Lung (tissue), 12 donors: ENCODE measurements around the gene AGPS. TPM values are rescaled to one million over a fixed set of nuclear protein-coding genes. Genes with fewer than 3 reads are reported as not detected.

Experiments used
- ATAC-seq: fragments of 200-7000 bp; cut with Tn5 transposase; one replicate; pipeline ENCODE4 v1.9.1; 2020; ENCODE audit warnings: moderate number of reproducible peaks; ENCODE audit not compliant: insufficient read depth, low FRiP score
- DNase-seq, 3 donors: peaks; one replicate each; pipeline ENCODE4 v3.0.0-alpha.2; 2013 to 2017
- H3K27ac ChIP-seq, 2 donors: one replicate each; pipeline ENCODE4 v1.5.1; 2013; ENCODE audit warnings: mild to moderate bottlenecking in 2 of 2, moderate library complexity in 2 of 2, control low read depth in 1 of 2, inconsistent platforms in 1 of 2, low read depth in 1 of 2, low read length in 1 of 2
- H3K27me3 ChIP-seq, 3 donors: one replicate each; pipeline ENCODE4 v1.5.1; 2013; ENCODE audit warnings: low read length in 2 of 3; ENCODE audit not compliant: control insufficient read depth in 3 of 3, insufficient read depth in 3 of 3
- H3K36me3 ChIP-seq, 4 donors: one replicate each; pipeline ENCODE4 v1.5.1; 2013; ENCODE audit warnings: low read length in 4 of 4, mild to moderate bottlenecking in 1 of 4, moderate library complexity in 1 of 4; ENCODE audit not compliant: control insufficient read depth in 4 of 4, insufficient read depth in 4 of 4
- H3K4me1 ChIP-seq, 5 donors: one replicate each; pipeline ENCODE4 v1.5.1; 2013; ENCODE audit warnings: low read length in 5 of 5, mild to moderate bottlenecking in 2 of 5, moderate library complexity in 1 of 5; ENCODE audit not compliant: control insufficient read depth in 5 of 5, insufficient read depth in 5 of 5
- H3K4me3 ChIP-seq: one replicate; pipeline ENCODE4 v1.5.1; 2013; ENCODE audit warnings: mild to moderate bottlenecking, control low read depth, moderate library complexity
- H3K9ac ChIP-seq, 2 donors: one replicate each; pipeline ENCODE4 v1.5.1; 2013; ENCODE audit warnings: low read length in 2 of 2, control low read depth in 1 of 2; ENCODE audit not compliant: insufficient read depth in 1 of 2
- H3K9me3 ChIP-seq, 4 donors: one replicate each; pipeline ENCODE4 v1.5.1; 2013; ENCODE audit warnings: low read length in 3 of 4, mild to moderate bottlenecking in 1 of 4, moderate library complexity in 1 of 4; ENCODE audit not compliant: control insufficient read depth in 4 of 4, insufficient read depth in 3 of 4
- WGBS, 2 donors: extraction: QIAGEN DNeasy Blood & Tissue Kit; methylation state at CpG; one replicate each; pipeline ENCODE4 v1.1.7; 2013; 5-methylcytosine and 5-hydroxymethylcytosine counted together
- polyA plus RNA-seq, 2 donors: library from polyadenylated mRNA; stranded (reverse); fragments of 200-250 nt; gene quantifications; one replicate each; pipeline ENCODE4 v1.2.1, GENCODE V29; 2013
- total RNA-seq, 2 donors: library from RNA; depleted of rRNA in 1 of 2; stranded (reverse); fragments of >200 nt in 1 of 2; gene quantifications; one replicate each; pipeline ENCODE4 v1.2.1, GENCODE V29; 2014 to 2021
- TF ChIP-seq, protein P1 (sequence below): IDR thresholded peaks from 2 replicates; pipeline ENCODE4 v1.5.1; 2012; ENCODE audit warnings: mild to moderate bottlenecking; ENCODE audit errors: control extremely low read depth, extremely low read depth
- donor health status: control.
- donor health status: control.
- donor health status: Bipolar disorder and iron deficiency.
- donor health status: healthy.
- donor health status: DM: yes; HTN: yes; CAD: no.

The AGPS gene
- total and polyA plus RNA-seq, 4 donors: 5.2 to 43.9 (median 23.8) TPM

DNA sequence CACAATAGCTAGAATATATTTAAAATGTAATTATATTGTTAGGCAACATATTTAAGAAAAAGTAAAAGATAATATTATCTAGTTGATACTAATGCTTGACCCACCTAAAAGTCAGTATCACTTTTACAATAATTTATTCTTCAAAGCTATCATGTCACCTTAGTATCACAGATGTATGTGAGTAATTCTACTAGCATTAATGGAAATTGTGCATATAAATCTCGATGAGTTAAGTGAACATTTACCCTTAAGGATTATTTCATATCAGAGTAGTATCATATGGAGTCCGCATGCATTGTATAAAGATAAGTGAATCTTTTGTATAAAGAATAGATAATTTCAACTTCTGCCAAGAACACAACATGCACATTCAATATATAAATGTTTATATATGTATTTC, 103.4 kb downstream of the AGPS start:
- Histone ChIP-seq H3K9me3 (no peaks in the 10 kb centered on the region), H3K4me3 (no peak overlapping the region), H3K9ac (no peak overlapping the region), H3K36me3 (peaks cover 0 to 4% (median 2%) of the 10 kb centered on the region in 4 donors), H3K27me3 (no peaks in the 10 kb centered on the region), H3K27ac (no peak overlapping the region), H3K4me1 (no peaks in the 10 kb centered on the region)
- 97 to 98% methylated on average over 2 of the region's 2 CpGs for WGBS, 2 donors
- no peak for ATAC-seq
- TF ChIP-seq, protein P1, sequence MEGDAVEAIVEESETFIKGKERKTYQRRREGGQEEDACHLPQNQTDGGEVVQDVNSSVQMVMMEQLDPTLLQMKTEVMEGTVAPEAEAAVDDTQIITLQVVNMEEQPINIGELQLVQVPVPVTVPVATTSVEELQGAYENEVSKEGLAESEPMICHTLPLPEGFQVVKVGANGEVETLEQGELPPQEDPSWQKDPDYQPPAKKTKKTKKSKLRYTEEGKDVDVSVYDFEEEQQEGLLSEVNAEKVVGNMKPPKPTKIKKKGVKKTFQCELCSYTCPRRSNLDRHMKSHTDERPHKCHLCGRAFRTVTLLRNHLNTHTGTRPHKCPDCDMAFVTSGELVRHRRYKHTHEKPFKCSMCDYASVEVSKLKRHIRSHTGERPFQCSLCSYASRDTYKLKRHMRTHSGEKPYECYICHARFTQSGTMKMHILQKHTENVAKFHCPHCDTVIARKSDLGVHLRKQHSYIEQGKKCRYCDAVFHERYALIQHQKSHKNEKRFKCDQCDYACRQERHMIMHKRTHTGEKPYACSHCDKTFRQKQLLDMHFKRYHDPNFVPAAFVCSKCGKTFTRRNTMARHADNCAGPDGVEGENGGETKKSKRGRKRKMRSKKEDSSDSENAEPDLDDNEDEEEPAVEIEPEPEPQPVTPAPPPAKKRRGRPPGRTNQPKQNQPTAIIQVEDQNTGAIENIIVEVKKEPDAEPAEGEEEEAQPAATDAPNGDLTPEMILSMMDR: no peak
- no peak for DNase-seq

DNA sequence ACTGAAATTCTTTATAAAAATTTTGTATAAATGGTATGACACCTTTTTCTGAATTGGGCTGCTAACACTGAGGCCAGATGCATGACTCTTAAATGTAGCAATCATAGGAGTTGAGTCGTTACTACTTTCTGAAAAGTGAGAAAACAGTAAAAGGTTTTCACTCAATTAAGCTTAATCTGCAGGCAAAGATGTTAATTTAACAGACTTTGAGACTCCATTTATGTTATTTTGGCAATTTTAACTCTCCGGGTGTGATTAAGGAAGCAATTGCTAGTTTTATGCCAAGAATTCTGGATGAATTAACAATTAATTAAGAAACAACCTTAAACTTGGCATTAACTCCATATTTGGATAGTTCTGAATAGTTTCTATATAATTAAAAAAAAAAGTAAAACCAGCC, 104.3 kb downstream of the AGPS start:
- DNase-seq (no peak), ATAC-seq (no peak)
- 88 to 95% methylated on average over 2 of the region's 2 CpGs for WGBS, 2 donors
- H3K9ac ChIP-seq: no peak overlapping the region
- no peak overlapping the region for H3K4me3 ChIP-seq
- TF ChIP-seq, protein P1: no peak
- H3K27me3 ChIP-seq: no peaks in the 10 kb centered on the region
- no peaks in the 10 kb centered on the region for H3K9me3 ChIP-seq
- no peak overlapping the region for H3K27ac ChIP-seq
- H3K4me1 ChIP-seq: no peaks in the 10 kb centered on the region
- peaks cover 0 to 4% (median 2%) of the 10 kb centered on the region in 4 donors for H3K36me3 ChIP-seq

DNA sequence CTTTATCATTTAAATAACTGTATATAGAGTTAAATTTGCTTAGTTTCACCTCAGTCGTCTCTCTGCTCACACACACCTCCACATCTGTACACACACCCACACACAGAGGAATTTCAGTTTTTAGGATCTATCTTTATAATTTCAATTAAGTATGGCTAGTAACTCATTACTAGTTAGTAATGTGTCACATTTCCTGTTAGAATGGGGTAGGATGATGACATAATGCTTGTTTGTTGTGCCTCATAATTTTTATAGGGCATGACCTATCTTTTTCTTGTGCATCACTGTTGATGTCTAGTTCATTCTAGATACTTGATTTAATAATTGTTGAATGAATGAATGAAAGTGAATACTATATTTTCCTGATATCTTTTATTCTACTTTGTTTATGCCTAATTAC, 108.6 kb downstream of the AGPS start:
- no peak overlapping the region for H3K4me3 ChIP-seq
- H3K36me3 ChIP-seq: no peaks in the 10 kb centered on the region
- H3K9me3 ChIP-seq: no peaks in the 10 kb centered on the region
- DNase-seq (no peak), ATAC-seq (no peak)
- peaks cover 0 to 3% (median 0%) of the 10 kb centered on the region in 3 donors for H3K27me3 ChIP-seq
- H3K9ac ChIP-seq: no peak overlapping the region
- no peak overlapping the region for H3K27ac ChIP-seq
- TF ChIP-seq, protein P1: no peak
- WGBS, 2 donors: 87 to 91% methylated on average over 1 of the region's 1 CpG
- peaks cover 0 to 8% (median 0%) of the 10 kb centered on the region in 5 donors for H3K4me1 ChIP-seq

DNA sequence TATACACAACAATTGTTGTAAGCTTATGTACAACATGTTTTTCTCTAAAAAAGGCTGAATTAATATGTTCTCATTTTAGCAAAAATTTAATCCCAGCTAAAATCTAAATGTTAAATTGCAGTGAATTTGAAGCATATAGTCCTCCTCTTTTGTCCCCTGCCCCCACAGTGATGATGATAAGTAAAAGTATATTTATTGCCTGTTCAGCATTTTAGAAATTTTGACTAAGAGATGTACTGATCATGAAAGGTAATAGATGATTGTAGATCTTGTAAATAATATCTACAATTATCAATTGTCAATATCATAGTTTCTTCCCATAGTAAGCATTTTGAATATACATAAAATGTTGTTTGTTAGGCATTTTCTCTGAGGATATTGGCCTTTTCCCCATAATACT, 113.9 kb downstream of the AGPS start:
- DNase-seq: no peak
- TF ChIP-seq, protein P1: no peak

More for the DNA sequence above, 113.9 kb downstream of the AGPS start:
- Histone ChIP-seq H3K27me3 (peaks cover 0 to 3% (median 0%) of the 10 kb centered on the region in 3 donors), H3K36me3 (peaks cover 0 to 7% (median 0%) of the 10 kb centered on the region in 4 donors), H3K4me3 (no peak overlapping the region), H3K4me1 (peaks cover 0 to 8% (median 0%) of the 10 kb centered on the region in 5 donors), H3K27ac (no peak overlapping the region), H3K9me3 (no peaks in the 10 kb centered on the region), H3K9ac (no peak overlapping the region)
- ATAC-seq: no peak
